GM12891 (cell line): ENCODE results near the gene MEOX1.

ENCODE experiments used
- PAX5 ChIP-seq: IDR thresholded peaks from 2 replicates; pipeline ENCODE4 v1.6.1; 2011; ENCODE audit warnings: low read length, moderate library complexity, mild to moderate bottlenecking; ENCODE audit not compliant: insufficient read depth, severe bottlenecking
- POLR2A ChIP-seq: IDR thresholded peaks from 2 replicates; pipeline ENCODE4 v1.6.1; 2011; ENCODE audit warnings: low read depth, low read length, control low read depth
- POLR2AphosphoS5 ChIP-seq: IDR thresholded peaks from 2 replicates; pipeline ENCODE4 v1.6.1; 2011; ENCODE audit warnings: low read depth, low read length, control low read depth
- TAF1 ChIP-seq: IDR thresholded peaks from 2 replicates; pipeline ENCODE4 v1.6.1; 2011; ENCODE audit warnings: low read depth, low read length, control low read depth

GRCh38 chr17:43604549-43604948 lies 57.2 kb downstream of the MEOX1 start:
- no peak for TF ChIP-seq PAX5
- TF ChIP-seq POLR2A = no peak
- no peak for TF ChIP-seq POLR2AphosphoS5
- TF ChIP-seq TAF1 = no peak
